ENCODE measurements around the gene S100A11.
"Not testable (repeated sequence)": the region's sequence is repeated elsewhere in the genome, so short reads cannot be mapped to it uniquely, and the experiment has no call there.

The S100A11 gene

GRCh38 chr1:152036267-152037216 lies at the start of gene S100A11:
TSS of gene S100A11 (minus strand) at chr1:152037004. CDS start at chr1:152036915, 89 bp downstream.
- peak; percentile 93 for DNase-seq (ENCODE audit: low read depth)

DNA sequence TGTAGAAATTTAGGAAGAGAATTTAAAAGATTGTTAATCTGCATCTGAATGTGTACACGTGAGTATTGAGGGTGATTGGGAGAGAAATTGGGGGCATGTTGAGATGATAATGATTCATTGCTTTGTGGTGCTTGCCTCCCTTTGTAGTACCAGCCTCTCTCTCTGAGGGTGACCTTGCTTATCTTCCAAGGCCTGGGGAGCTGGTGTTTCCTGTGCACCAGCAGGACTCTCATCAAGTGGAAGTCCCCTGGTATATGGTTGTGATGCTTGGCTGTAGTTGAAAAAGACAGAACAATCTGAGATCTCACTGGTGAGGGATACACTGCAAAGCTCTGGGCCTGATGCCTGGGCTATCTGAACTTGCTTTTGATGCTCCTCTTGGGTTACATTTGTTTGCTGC lies 48.0 kb upstream of the S100A11 start:
- no peak for DNase-seq (ENCODE audit: low read depth)

DNA sequence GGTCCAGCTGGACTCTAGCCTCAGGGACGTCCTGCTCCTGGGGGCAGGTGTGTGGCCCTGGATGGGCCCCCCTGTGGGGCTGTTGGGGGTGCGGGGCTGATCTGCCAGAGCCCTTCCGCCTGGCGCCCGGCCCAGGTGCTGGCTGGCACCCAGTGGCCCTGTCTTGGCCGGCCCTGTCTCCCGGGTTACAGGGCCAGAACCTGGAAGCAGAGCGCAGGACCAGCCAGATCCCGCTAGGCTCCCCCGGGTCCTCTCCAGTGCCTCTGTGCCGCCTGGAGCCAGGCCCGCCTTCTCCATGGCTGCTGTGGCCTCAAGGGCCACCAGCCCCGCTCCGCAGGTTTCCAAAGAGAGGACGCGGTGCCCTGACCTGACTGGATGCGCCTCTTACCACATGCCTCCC lies 44.2 kb upstream of the S100A11 start:
- not testable (repeated sequence) for DNase-seq (ENCODE audit: low read depth)

DNA sequence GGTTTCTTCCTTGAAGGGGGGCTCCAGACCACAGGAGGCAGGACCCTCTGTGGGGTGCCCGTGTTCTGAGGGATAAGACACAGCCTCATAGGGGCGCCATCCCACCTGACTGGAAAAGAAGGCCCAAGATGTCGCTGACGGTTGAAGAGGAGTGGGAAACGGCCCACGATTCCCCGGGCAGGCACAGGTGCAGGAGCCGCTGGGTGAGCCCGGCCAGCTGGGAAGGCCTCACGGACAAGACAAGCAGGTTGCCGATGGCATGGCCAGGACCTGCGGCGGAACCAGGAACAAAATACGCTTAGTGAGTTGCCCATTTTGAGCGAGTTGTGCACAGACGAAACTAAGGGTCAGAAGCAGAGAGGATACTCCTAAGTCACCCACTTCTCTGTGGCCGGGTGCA lies 43.7 kb upstream of the S100A11 start:
- not testable (repeated sequence) for DNase-seq (ENCODE audit: low read depth)

DNA sequence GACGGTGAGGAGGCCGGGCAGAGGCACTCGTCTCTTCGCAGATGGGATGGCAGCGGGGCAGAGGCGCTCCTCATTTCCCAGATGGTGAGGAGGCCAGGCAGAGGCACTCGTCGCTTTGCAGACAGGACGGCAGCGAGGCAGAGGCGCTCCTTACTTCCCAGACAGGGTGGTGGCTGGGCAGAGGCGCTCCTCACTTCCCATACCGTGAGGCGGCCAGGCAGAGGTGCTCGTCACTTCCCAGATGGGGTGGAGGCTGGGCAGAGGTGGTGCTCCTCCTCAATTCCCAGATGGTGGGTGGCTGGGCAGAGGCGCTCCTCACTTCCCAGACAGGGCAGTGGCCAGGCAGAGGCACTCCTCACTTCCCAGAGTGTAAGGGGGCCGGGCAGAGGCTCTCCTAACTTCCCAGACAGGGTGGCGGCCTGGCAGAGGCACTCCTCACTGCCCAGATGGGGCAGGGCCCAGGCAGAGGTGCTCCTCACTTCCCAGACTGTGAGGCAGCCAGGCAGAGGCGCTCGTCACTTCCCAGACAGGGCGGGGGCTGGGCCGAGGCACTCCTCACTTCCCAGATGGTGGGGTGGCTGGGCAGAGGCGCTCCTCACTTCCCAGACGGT lies 42.1 kb upstream of the S100A11 start:
- DNase-seq (ENCODE audit: low read depth): no peak

DNA sequence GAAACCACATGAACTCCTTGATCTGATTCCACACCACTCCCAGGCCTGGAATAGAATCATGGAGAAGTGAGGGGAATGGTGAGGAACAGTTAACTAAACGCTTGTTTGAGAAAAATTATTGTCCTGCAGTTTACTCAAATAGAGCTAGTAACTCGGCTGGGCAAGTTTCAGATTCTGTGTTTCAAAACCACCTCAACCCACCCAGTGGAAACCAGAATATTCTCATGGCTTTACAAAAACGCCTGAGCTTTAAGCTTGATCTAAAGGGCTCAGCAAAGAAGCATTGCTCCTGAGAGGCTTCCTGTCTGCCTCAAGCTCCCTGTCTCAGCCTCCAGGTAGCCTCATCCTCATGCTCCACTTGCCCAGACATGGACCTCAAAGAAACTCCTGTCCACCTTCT lies 35.5 kb upstream of the S100A11 start:
- DNase-seq (ENCODE audit: low read depth): no peak

GRCh38 chr1:152071123-152071522 lies 34.3 kb upstream of the S100A11 start:
- DNase-seq (ENCODE audit: low read depth): no peak

- no peak for DNase-seq (ENCODE audit: low read depth)
These were observed 31.1 kb upstream of the S100A11 start for GRCh38 chr1:152067929-152068328.

DNA sequence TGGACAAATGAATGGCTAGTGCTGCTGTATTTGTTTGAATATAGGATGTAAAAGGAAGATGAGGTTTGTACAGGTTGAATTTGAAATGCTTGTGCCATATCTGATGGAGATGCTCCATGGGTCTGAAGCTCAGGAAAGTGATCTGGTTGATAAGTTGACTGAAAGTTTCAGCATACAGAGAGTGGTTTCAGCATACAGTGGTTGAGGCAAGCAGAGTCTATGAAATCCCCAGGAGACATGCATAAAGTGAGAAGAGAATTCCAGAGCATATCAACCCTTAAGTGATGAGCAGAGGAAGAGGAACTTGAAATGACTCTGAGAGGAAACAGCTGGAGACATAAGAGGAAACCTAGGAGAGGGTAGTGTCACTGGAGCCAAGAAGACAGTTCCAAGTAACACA lies 30.3 kb upstream of the S100A11 start:
- no peak for DNase-seq (ENCODE audit: low read depth)

DNA sequence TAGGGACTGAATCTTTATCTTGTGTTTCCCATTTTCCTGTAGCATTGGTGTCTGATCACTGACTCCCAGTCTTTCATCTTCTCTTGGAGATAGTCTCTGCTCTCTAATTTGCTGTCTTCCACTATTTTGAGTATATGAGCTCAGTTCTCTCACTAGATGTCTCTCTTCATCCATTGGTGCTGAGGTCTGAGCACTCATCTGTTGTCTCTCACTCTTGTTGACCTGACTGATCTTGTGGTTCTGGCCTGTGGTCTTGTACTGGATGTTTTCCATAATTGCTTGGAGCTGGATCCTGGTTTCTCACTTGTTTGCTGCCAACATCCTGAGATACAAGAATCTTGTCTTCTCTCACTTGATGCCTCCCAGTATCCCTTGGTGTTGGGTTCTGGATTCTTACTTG lies 25.1 kb upstream of the S100A11 start:
- no peak for DNase-seq (ENCODE audit: low read depth)

- no peak for DNase-seq (ENCODE audit: low read depth)
These were observed 16.6 kb upstream of the S100A11 start for GRCh38 chr1:152053375-152053774.

DNA sequence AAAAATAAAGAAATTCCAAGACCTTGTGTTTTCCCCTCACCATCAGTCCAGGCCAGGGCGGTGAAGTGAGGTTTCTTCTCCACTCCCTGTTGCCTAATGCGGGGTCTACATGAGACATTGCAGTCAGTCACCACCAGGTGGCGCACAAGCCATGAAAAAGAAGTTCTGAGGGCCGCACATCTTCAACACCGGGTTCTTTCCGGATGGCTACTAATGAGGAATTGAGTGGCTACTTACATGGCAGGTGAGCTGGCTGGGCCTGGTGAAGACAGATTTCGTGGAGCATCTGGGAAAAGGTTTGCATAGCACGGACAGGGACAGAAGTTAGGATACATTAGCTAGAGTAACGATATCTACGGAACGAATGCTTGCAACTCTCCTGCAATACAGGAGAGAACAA lies 15.8 kb upstream of the S100A11 start:
- DNase-seq (ENCODE audit: low read depth): peak; percentile 77

DNA sequence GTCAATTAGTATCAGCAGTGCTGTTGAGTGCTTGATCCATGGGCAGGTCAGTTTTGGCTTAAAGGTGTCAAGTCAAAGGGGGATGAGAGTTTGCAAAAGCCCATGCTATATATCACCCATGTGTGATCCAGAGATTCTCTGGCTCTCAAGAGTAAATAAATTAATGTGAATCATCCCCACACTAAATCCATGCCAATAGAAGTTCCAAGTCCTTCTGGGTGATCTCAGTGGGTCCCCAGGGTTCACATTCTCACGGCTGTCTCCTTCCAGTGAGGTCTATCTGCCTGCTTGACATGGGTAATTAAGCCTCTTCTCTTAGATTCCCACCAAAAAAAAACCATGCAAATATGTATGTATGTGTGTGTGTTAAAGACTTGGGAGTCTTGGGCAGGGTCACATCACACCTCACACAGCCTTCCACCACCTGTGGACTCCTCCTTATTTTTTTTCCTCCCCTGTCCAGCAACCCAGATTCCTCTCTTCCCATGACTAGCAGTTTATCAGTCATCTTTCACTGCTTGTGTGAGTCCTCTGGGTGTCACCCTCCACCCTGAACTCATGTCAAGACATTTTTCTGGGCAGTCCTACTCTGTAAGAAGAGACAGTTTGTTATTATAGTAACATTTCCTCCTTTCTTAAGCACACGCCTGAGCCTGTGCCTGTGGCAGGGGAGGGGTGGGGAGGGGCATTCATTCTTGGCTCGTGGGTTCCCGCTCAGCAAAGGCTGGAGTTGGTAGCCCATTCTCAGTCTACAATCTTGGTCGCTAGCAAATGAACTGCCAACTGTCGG lies 14.3 kb upstream of the S100A11 start:
- peak; percentile 40 for DNase-seq (ENCODE audit: low read depth)

DNA sequence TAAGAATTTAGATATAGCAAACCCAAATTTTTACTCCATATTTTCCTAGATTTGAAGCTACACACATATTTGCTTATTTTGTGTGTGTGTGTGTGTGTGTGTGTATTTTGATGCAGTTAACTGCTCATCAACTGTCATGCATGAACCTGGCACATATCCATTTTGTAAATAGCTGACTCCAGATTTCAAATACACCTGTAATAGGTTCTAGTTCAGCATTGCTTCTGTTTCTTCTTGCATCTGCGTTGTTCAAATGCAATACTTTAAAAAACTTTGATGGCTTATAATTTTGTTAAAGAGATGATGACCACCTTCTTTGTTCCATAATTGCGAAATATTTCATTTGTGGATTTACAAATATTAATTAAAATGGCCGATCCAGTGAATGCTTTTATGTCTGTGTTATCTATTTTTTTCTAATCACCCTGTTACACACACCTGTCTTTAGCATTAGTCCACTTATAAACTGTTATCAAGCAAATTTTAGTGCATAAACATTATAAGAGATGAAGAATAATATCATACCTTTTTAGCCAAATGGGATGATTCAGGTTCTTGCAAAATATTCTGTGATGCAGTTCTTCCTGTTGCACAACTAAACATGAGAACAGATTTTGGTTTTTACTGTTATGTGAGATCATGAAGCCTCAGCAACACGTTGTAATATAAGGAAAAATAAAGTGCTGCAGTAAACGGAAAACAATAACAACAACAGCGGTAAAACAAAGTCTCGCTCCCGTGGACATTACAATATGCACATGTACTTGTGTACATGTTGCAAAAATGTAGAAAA lies 12.7 kb upstream of the S100A11 start:
- peak; percentile 88 for DNase-seq (ENCODE audit: low read depth)

DNA sequence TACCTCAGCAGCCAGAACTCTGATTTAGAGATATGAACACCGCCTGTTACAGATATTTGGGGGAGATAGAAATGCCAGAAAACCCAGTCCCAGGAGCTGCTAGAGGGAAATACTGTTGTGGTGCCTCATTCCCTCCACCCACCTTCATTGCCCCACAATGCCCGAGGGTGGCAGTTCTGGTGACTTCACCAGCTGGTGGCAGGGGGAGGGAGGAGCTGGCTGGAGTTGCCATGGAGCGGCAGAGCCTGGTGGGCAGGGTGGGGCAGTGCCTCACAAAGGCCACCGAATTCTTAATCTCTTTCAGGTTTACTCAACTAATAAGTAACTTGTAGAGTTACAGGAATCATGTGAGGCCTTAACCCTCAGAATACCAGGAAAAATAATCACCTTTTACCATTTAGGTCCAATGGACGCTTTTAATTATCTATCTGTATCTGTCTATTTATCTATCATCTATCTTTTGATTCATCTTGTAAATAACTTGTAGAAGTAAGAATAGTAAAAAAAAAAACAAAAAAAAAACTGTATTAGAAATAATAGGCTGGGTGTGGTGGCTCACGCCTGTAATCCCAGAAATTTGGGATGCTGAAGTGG lies 11.7 kb upstream of the S100A11 start:
- DNase-seq (ENCODE audit: low read depth): no peak

- peak; percentile 100 for DNase-seq (ENCODE audit: low read depth)
These were observed 11.1 kb upstream of the S100A11 start for GRCh38 chr1:152047730-152048415.

DNA sequence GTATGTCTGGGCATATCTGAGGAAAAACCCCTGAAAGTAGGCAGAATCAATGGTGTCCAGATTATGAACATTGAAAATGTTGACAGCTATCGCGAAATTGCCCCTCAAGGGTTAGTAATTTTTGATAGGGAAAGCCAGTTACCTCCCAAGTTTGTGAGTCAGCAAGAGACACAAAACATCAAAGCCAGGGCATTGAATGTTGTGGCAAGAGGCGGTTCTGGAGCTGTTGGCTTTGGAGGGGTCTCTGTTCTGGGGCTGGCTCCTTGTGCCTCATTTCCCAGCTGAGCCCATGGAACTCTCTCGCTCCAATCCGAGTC lies 10.6 kb upstream of the S100A11 start:
- no peak for DNase-seq (ENCODE audit: low read depth)

DNA sequence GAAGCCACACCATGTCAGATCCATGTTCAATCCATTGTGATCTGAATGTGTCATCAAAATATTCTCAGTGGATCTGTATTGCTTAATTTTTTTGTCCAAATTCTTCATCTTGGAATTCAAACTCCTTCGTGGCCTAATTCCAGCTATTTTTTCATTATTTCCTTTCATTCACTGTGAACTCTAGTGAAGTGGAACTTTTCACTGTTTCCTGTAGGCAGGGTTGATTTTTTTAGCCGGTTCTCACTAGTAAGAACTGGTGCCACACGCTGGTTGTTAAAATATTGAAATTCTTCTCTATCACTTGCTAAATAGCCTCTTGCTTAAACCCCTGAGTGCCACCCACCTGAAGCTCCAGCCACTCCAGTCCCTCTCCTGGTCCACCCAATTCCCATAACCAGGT lies 7.6 kb upstream of the S100A11 start:
- DNase-seq (ENCODE audit: low read depth): no peak

DNA sequence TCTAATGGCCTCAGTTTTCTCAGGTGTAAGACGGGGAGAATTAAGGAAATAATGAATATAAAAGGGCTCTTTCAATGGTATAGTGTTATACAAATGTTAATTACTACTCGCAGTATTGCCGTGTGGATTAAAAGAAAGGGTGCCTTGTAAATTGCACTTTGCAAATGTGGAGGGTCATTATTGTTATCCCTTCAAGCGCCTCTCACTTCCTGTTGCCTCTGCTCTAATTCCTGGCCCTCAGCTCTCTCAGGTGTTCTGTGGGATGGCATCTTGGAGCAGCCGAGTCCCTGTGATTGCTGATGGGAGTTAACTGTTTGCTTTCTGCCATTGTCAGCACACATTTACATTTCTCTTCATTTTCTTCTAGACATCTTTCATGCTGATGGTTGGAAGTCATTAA lies 7.1 kb upstream of the S100A11 start:
- DNase-seq (ENCODE audit: low read depth): no peak

GRCh38 chr1:152042030-152042429 lies 5.2 kb upstream of the S100A11 start:
- DNase-seq (ENCODE audit: low read depth): no peak

GRCh38 chr1:152039886-152040285 lies 3.1 kb upstream of the S100A11 start:
- no peak for DNase-seq (ENCODE audit: low read depth)
